ENCODE results near the gene CERCAM. TPM values are rescaled to one million over a fixed set of nuclear protein-coding genes. Genes with fewer than 3 reads are reported as not detected.
A peak's percentile ranks its signal among the peaks of the same experiment; 100 is the strongest.
"Not testable (repeated sequence)": the region's sequence is repeated elsewhere in the genome, so short reads cannot be mapped to it uniquely, and the experiment has no call there.

Gene CERCAM
- total RNA-seq, 2 experiments from 2014 or later = 1.4 to 2.2 TPM

- Mint-ChIP-seq H3K27ac (no peak overlapping the region), H3K36me3 (no peaks in the 10 kb centered on the region), H3K4me1 (no peaks in the 10 kb centered on the region), H3K27me3 (peaks cover 50% of the 10 kb centered on the region), H3K4me3 (no peak overlapping the region), H3K9me3 (no peaks in the 10 kb centered on the region)
- no peak for DNase-seq
Measured at GRCh38 chr9:128406848-128407391, 13.7 kb upstream of the CERCAM start.

GRCh38 chr9:128408963-128409431, 11.7 kb upstream of the CERCAM start:
- Mint-ChIP-seq H3K27me3 (peaks cover 64% of the 10 kb centered on the region), H3K27ac (no peak overlapping the region), H3K36me3 (no peaks in the 10 kb centered on the region), H3K9me3 (no peaks in the 10 kb centered on the region), H3K4me1 (no peaks in the 10 kb centered on the region), H3K4me3 (no peak overlapping the region)
- no peak for DNase-seq

GRCh38 chr9:128409450-128409849, 11.2 kb upstream of the CERCAM start:
- Mint-ChIP-seq H3K4me1 (no peaks in the 10 kb centered on the region), H3K27me3 (peaks cover 68% of the 10 kb centered on the region), H3K36me3 (no peaks in the 10 kb centered on the region), H3K27ac (no peak overlapping the region), H3K4me3 (no peak overlapping the region), H3K9me3 (no peaks in the 10 kb centered on the region)
- no peak for DNase-seq

GRCh38 chr9:128409978-128410377, 10.7 kb upstream of the CERCAM start:
- no peak overlapping the region for H3K4me3 Mint-ChIP-seq
- no peaks in the 10 kb centered on the region for H3K9me3 Mint-ChIP-seq
- DNase-seq = no peak
- no peak overlapping the region for H3K27ac Mint-ChIP-seq
- no peaks in the 10 kb centered on the region for H3K36me3 Mint-ChIP-seq
- H3K27me3 Mint-ChIP-seq = peaks cover 73% of the 10 kb centered on the region
- H3K4me1 Mint-ChIP-seq = no peaks in the 10 kb centered on the region

GRCh38 chr9:128411364-128412119, 9.1 kb upstream of the CERCAM start:
- DNase-seq = no peak
- Mint-ChIP-seq H3K27me3 (peaks cover 79% of the 10 kb centered on the region), H3K4me3 (no peak overlapping the region), H3K27ac (no peak overlapping the region), H3K9me3 (no peaks in the 10 kb centered on the region), H3K36me3 (no peaks in the 10 kb centered on the region), H3K4me1 (peaks cover 1% of the 10 kb centered on the region)

GRCh38 chr9:128412120-128412790, 8.4 kb upstream of the CERCAM start:
- no peak overlapping the region for H3K4me3 Mint-ChIP-seq
- peaks cover 1% of the 10 kb centered on the region for H3K4me1 Mint-ChIP-seq
- H3K27ac Mint-ChIP-seq = no peak overlapping the region
- H3K27me3 Mint-ChIP-seq = peaks cover 77% of the 10 kb centered on the region
- DNase-seq = peak; percentile 52
- no peaks in the 10 kb centered on the region for H3K9me3 Mint-ChIP-seq
- H3K36me3 Mint-ChIP-seq = no peaks in the 10 kb centered on the region

- H3K27me3 Mint-ChIP-seq = peaks cover 81% of the 10 kb centered on the region
Measured at GRCh38 chr9:128413728-128414127, 6.9 kb upstream of the CERCAM start.

GRCh38 chr9:128414461-128414860, 6.2 kb upstream of the CERCAM start:
- no peak overlapping the region for H3K27ac Mint-ChIP-seq
- H3K27me3 Mint-ChIP-seq = peaks cover 87% of the 10 kb centered on the region
- H3K9me3 Mint-ChIP-seq = no peaks in the 10 kb centered on the region
- no peak for DNase-seq
- no peak overlapping the region for H3K4me3 Mint-ChIP-seq
- no peaks in the 10 kb centered on the region for H3K36me3 Mint-ChIP-seq
- H3K4me1 Mint-ChIP-seq = peaks cover 8% of the 10 kb centered on the region

More at GRCh38 chr9:128413728-128414127, 6.9 kb upstream of the CERCAM start:
- DNase-seq, H3K4me3 Mint-ChIP-seq, H3K27ac Mint-ChIP-seq, H3K36me3 Mint-ChIP-seq, H3K9me3 Mint-ChIP-seq, H3K4me1 Mint-ChIP-seq: not testable (repeated sequence)

GRCh38 chr9:128415281-128415680, 5.4 kb upstream of the CERCAM start:
- H3K36me3 Mint-ChIP-seq = no peaks in the 10 kb centered on the region
- peaks cover 8% of the 10 kb centered on the region for H3K4me1 Mint-ChIP-seq
- DNase-seq = no peak
- peaks cover 86% of the 10 kb centered on the region for H3K27me3 Mint-ChIP-seq
- no peak overlapping the region for H3K4me3 Mint-ChIP-seq
- no peaks in the 10 kb centered on the region for H3K9me3 Mint-ChIP-seq
- H3K27ac Mint-ChIP-seq = no peak overlapping the region

GRCh38 chr9:128416014-128416413, 4.6 kb upstream of the CERCAM start:
- Mint-ChIP-seq H3K27ac (no peak overlapping the region), H3K27me3 (peaks cover 78% of the 10 kb centered on the region), H3K4me1 (peaks cover 8% of the 10 kb centered on the region), H3K9me3 (no peaks in the 10 kb centered on the region), H3K4me3 (no peak overlapping the region), H3K36me3 (no peaks in the 10 kb centered on the region)
- DNase-seq = no peak

GRCh38 chr9:128416432-128417019, 4.1 kb upstream of the CERCAM start:
- H3K27ac Mint-ChIP-seq = no peak overlapping the region
- DNase-seq = no peak

GRCh38 chr9:128419061-128419925, 1.4 kb upstream of the CERCAM start:
- DNase-seq = no peak
- Mint-ChIP-seq H3K27me3 (peaks cover 55% of the 10 kb centered on the region), H3K4me3 (peak overlapping the region; percentile 76), H3K4me1 (peaks cover 10% of the 10 kb centered on the region), H3K27ac (no peak overlapping the region), H3K36me3 (no peaks in the 10 kb centered on the region), H3K9me3 (no peaks in the 10 kb centered on the region)

More at GRCh38 chr9:128416432-128417019, 4.1 kb upstream of the CERCAM start:
- Mint-ChIP-seq H3K4me3 (no peak overlapping the region), H3K9me3 (no peaks in the 10 kb centered on the region), H3K36me3 (no peaks in the 10 kb centered on the region), H3K4me1 (peaks cover 10% of the 10 kb centered on the region), H3K27me3 (peaks cover 73% of the 10 kb centered on the region)

GRCh38 chr9:128420060-128420650, 502 bp upstream of the CERCAM start:
- peaks cover 10% of the 10 kb centered on the region for H3K4me1 Mint-ChIP-seq
- no peaks in the 10 kb centered on the region for H3K9me3 Mint-ChIP-seq
- peaks cover 47% of the 10 kb centered on the region for H3K27me3 Mint-ChIP-seq
- DNase-seq = peak; percentile 82
- H3K36me3 Mint-ChIP-seq = no peaks in the 10 kb centered on the region
- peak overlapping the region; percentile 76 for H3K4me3 Mint-ChIP-seq
- no peak overlapping the region for H3K27ac Mint-ChIP-seq

- Mint-ChIP-seq H3K27ac (no peak overlapping the region), H3K27me3 (peaks cover 33% of the 10 kb centered on the region), H3K4me1 (peaks cover 8% of the 10 kb centered on the region), H3K36me3 (no peaks in the 10 kb centered on the region), H3K4me3 (peak overlapping the region; percentile 62), H3K9me3 (no peaks in the 10 kb centered on the region)
- peak; percentile 9 for DNase-seq
Measured at GRCh38 chr9:128421482-128421996, 882 bp downstream of the CERCAM start.
